ENCODE measurements around the gene RAB39B.

RAB39B gene

GRCh38 chrX:155215443-155216178 lies 48.7 kb downstream of the RAB39B start:
- DNase-seq (ENCODE audit: low read depth): no peak

GRCh38 chrX:155213731-155214130 lies 50.6 kb downstream of the RAB39B start:
- DNase-seq (ENCODE audit: low read depth): no peak

- no peak for DNase-seq (ENCODE audit: low read depth)
Measured at GRCh38 chrX:155211208-155211607, 53.1 kb downstream of the RAB39B start.
